ENCODE results near the gene SH3PXD2A.
A peak's percentile ranks its signal among the peaks of the same experiment; 100 is the strongest.

The SH3PXD2A gene

GRCh38 chr10:103699611-103700435, 155.6 kb downstream of the SH3PXD2A start:
- DNase-seq: no peak

GRCh38 chr10:103698266-103698665, 157.1 kb downstream of the SH3PXD2A start:
- no peak for DNase-seq

GRCh38 chr10:103697787-103698186, 157.6 kb downstream of the SH3PXD2A start:
- no peak for DNase-seq

- DNase-seq: no peak
Observed at GRCh38 chr10:103696411-103697145, 158.8 kb downstream of the SH3PXD2A start.

- no peak for DNase-seq
Observed at GRCh38 chr10:103696094-103696410, 159.3 kb downstream of the SH3PXD2A start.

- no peak for DNase-seq
Observed at GRCh38 chr10:103695584-103696005, 159.8 kb downstream of the SH3PXD2A start.

GRCh38 chr10:103693812-103694205, 161.6 kb downstream of the SH3PXD2A start:
- DNase-seq: no peak

GRCh38 chr10:103692952-103693811, 162.2 kb downstream of the SH3PXD2A start:
- DNase-seq: no peak

GRCh38 chr10:103692436-103692951, 162.9 kb downstream of the SH3PXD2A start:
- no peak for DNase-seq

GRCh38 chr10:103691723-103692435, 163.5 kb downstream of the SH3PXD2A start:
- DNase-seq: no peak

GRCh38 chr10:103691267-103691666, 164.1 kb downstream of the SH3PXD2A start:
- DNase-seq: no peak

GRCh38 chr10:103690281-103690680, 165.1 kb downstream of the SH3PXD2A start:
- no peak for DNase-seq

GRCh38 chr10:103688491-103688890, 166.9 kb downstream of the SH3PXD2A start:
- no peak for DNase-seq

- no peak for DNase-seq
Observed at GRCh38 chr10:103687718-103688117, 167.7 kb downstream of the SH3PXD2A start.

- no peak for DNase-seq
Observed at GRCh38 chr10:103687172-103687571, 168.2 kb downstream of the SH3PXD2A start.

- DNase-seq: peak; percentile 50
Observed at GRCh38 chr10:103685880-103686669, 169.3 kb downstream of the SH3PXD2A start.

GRCh38 chr10:103683851-103684250, 171.5 kb downstream of the SH3PXD2A start:
- no peak for DNase-seq

GRCh38 chr10:103682631-103683030, 172.7 kb downstream of the SH3PXD2A start:
- no peak for DNase-seq

- DNase-seq: no peak
Observed at GRCh38 chr10:103681617-103682399, 173.6 kb downstream of the SH3PXD2A start.

- no peak for DNase-seq
Observed at GRCh38 chr10:103680869-103681236, 174.5 kb downstream of the SH3PXD2A start.

All from NCI-H2227 treated with DMSO at 0.1 percent for 48 hours (cell line).